Gastrocnemius medialis (tissue), 4 donors: ENCODE data around the gene RBBP8NL.

Experiments
- POLR2A ChIP-seq, 2 donors: fragments of 450-650 bp; IDR thresholded peaks; one replicate each; pipeline ENCODE4 v1.6.1; 2017; ENCODE audit warnings: antibody characterized with exemption in 2 of 2, mild to moderate bottlenecking in 2 of 2, moderate library complexity in 2 of 2
- TF ChIP-seq, protein P1 (sequence below), 5 experiments: fragments of 450-650 bp in 3 of 5; fragments of 200-600 bp in 2 of 5; sonication (generic) in 2 of 5; IDR thresholded peaks in 4 of 5; conservative IDR thresholded peaks in 1 of 5; 1 replicate in 4 of 5; 2 replicates in 1 of 5; pipeline ENCODE4 v1.5.1; 2016 to 2019; ENCODE audit warnings: antibody characterized with exemption in 5 of 5, mild to moderate bottlenecking in 3 of 5, moderate library complexity in 3 of 5

- TF ChIP-seq, protein P1, sequence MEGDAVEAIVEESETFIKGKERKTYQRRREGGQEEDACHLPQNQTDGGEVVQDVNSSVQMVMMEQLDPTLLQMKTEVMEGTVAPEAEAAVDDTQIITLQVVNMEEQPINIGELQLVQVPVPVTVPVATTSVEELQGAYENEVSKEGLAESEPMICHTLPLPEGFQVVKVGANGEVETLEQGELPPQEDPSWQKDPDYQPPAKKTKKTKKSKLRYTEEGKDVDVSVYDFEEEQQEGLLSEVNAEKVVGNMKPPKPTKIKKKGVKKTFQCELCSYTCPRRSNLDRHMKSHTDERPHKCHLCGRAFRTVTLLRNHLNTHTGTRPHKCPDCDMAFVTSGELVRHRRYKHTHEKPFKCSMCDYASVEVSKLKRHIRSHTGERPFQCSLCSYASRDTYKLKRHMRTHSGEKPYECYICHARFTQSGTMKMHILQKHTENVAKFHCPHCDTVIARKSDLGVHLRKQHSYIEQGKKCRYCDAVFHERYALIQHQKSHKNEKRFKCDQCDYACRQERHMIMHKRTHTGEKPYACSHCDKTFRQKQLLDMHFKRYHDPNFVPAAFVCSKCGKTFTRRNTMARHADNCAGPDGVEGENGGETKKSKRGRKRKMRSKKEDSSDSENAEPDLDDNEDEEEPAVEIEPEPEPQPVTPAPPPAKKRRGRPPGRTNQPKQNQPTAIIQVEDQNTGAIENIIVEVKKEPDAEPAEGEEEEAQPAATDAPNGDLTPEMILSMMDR (IDR thresholded peaks at IDR 0.05 in 4 of 5, conservative IDR thresholded peaks at IDR 0.05 in 1 of 5) = no peak
- no peak for TF ChIP-seq POLR2A (IDR thresholded peaks at IDR 0.05)
These were observed 26.8 kb downstream of the RBBP8NL start for GRCh38 chr20:62400541-62400940.
